Measurements from ENCODE around the gene RAB11A. TPM values are rescaled to one million over a fixed set of nuclear protein-coding genes. Genes with fewer than 3 reads are reported as not detected.

Gene RAB11A
- total RNA-seq, 2 donors from 2014 or later = 137 to 145 TPM

DNA sequence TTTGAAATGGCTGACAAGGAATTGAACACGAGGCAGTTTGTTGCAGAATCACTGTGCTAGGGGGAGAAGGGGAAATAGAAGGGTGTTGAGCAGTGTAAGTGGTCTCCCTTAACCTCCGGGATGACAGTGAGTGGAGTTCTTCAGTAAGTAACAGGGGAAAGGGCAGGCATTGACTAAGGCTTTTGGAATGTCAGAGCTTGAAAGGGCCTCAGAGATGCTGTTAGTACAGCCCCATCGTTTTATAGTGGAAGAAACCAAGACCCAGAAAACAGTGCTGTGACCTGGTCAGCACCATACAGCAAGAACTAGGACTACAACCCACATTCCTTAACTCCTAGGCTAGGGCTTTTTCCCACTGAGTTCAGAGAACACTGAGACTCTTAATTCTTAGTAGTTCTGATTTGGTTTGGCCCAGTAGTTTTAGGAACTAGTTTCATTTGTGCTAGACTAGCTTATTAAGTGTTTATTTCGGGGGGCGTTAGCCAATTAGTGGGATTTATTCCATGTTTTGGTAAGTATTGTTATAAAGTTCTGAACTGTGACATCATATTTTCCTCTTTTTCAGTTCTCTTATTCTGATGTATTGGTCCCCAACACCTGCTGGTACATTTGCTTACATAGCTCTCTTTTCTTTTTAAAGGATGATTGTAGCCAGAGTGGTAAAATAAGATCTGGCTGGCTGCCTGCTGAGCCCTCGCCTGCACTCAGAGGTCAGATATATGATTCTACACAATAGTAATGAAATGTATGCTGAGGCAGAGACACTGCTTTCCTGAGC lies 34.2 kb downstream of the RAB11A start:
- Mint-ChIP-seq H3K9me3 (no peaks in the 10 kb centered on the region), H3K27me3 (ENCODE audit: low read depth) (no peaks in the 10 kb centered on the region), H3K4me3 (no peak overlapping the region), H3K36me3 (ENCODE audit: insufficient read depth in 2 of 2) (peaks cover 2 to 4% of the 10 kb centered on the region in 2 donors), H3K27ac (no peak overlapping the region), H3K4me1 (ENCODE audit: low read depth) (peaks cover 18% of the 10 kb centered on the region)
- ATAC-seq (replicated peaks in 1 of 2) (no peak), DNase-seq (no peak)

DNA sequence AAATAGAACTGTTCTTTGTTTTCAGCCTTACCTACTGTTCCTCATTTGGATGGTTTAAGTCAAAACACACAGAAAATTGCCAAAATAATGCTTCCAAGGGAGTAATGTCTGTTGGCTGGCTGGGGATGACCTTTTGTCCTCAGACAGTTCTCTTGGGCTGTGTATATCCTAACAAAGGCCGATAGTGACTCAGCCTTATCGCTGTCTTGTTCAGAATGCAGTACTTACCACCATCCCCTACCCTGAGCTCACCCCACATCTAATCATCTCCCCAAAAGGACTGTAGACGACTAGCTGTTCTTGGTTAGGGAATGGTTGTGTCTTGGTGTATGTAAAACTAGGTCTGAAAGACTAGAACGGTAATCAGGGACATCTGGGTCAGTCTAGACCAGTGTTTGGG lies 35.0 kb downstream of the RAB11A start:
- H3K4me1 Mint-ChIP-seq (ENCODE audit: low read depth) = peaks cover 18% of the 10 kb centered on the region
- H3K9me3 Mint-ChIP-seq = no peaks in the 10 kb centered on the region
- H3K27me3 Mint-ChIP-seq (ENCODE audit: low read depth) = no peaks in the 10 kb centered on the region
- peaks cover 2 to 4% of the 10 kb centered on the region in 2 donors for H3K36me3 Mint-ChIP-seq (ENCODE audit: insufficient read depth in 2 of 2)
- ATAC-seq (replicated peaks in 1 of 2) = no peak
- H3K27ac Mint-ChIP-seq = no peak overlapping the region
- H3K4me3 Mint-ChIP-seq = no peak overlapping the region
- DNase-seq = no peak

DNA sequence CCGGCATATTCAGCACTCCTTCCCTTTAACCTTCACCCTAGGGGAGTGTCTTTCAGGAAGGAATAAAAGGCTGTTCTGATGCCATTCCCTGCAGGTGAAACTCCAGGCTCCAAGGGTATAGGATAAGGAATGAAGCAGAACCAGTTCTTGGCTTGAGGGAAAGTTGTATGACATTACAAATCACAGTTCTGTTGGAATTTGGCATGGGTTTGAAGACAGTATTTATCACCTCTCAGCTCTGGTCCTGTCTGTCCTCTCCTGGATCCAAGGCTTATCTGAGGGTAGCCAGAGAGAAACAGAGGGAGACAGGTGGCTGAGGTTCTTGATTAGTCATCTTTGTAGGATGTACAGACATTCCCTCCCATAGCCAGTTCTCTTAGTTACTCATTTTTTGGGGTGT lies 37.1 kb downstream of the RAB11A start:
- DNase-seq (no peak), ATAC-seq (replicated peaks in 1 of 2) (no peak)
- no peak overlapping the region for H3K4me3 Mint-ChIP-seq
- H3K27ac Mint-ChIP-seq = no peak overlapping the region
- H3K4me1 Mint-ChIP-seq (ENCODE audit: low read depth) = peaks cover 18% of the 10 kb centered on the region
- no peaks in the 10 kb centered on the region for H3K9me3 Mint-ChIP-seq
- peaks cover 2 to 4% of the 10 kb centered on the region in 2 donors for H3K36me3 Mint-ChIP-seq (ENCODE audit: insufficient read depth in 2 of 2)
- no peaks in the 10 kb centered on the region for H3K27me3 Mint-ChIP-seq (ENCODE audit: low read depth)

DNA sequence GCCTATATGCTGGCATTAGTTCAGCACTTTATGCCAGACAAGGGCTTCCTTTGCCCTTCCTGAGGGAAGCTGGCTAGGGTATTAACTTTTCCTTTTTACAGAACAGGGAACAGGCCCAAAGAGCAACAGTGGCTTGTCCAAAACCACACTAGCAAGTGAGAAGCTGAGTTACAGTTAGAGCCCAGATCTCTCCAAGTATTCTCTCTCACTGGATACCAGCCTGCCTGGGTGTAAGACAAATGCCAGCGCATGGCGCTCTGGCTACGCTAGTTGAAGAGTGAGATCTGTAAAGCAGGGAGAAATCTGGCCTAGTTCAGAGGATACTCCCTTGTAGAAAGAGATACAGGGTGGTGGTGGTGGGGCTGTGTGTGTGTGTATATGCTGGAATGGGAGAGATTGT lies 38.4 kb downstream of the RAB11A start:
- peaks cover 10% of the 10 kb centered on the region for H3K4me1 Mint-ChIP-seq (ENCODE audit: low read depth)
- ATAC-seq (replicated peaks in 1 of 2) = no peak

DNA sequence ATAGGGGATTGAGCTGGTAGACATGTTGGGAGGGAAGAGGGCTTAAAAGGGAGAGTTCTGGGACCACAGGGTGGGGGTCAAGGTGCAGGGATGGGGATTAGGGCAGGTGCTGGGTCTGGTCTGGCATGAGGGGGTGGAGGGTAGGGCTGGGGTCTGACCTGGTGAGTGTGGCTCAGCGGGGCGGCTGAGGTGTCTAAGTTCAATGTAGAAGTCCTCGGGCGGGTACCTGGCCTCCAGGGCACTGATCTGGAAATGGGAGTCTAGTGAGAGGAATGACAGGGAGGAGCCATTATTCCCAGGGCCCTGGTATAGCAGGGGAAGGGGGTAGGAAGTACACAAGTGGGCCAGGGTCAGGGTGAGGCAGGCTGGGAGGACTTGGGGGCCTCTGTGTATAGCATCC lies 39.6 kb downstream of the RAB11A start:
- Mint-ChIP-seq H3K9me3 (no peaks in the 10 kb centered on the region), H3K4me3 (no peak overlapping the region), H3K4me1 (ENCODE audit: low read depth) (peaks cover 2% of the 10 kb centered on the region), H3K27ac (no peak overlapping the region), H3K27me3 (ENCODE audit: low read depth) (no peaks in the 10 kb centered on the region), H3K36me3 (ENCODE audit: insufficient read depth in 2 of 2) (peaks cover under 1 to 2% of the 10 kb centered on the region in 2 donors)
- ATAC-seq (replicated peaks in 1 of 2) (no peak), DNase-seq (no peak)

More for the DNA sequence above, 38.4 kb downstream of the RAB11A start:
- no peak overlapping the region for H3K27ac Mint-ChIP-seq
- H3K36me3 Mint-ChIP-seq (ENCODE audit: insufficient read depth in 2 of 2) = peaks cover 2 to 4% of the 10 kb centered on the region in 2 donors
- H3K27me3 Mint-ChIP-seq (ENCODE audit: low read depth) = no peaks in the 10 kb centered on the region
- no peak for DNase-seq
- H3K4me3 Mint-ChIP-seq = no peak overlapping the region
- no peaks in the 10 kb centered on the region for H3K9me3 Mint-ChIP-seq

DNA sequence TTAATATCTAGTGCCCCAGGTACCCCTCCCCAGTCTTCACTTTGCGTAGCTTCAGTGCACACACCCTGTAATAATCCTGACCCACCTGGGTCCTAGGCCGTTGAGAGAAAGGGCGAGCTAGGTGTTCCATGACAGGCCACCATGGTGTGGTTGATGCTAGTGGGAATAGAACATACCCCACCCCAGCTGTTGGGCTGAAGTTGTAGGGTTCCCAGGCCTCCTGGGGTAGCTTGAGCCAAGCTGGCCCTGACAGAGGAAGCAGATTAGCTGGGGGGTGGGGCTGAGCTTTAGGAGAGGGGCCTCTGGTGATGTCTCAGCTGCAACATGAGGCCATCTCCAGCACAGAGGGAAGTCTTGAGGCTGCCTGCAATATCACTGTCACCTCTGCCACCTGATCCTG lies 40.5 kb downstream of the RAB11A start:
- no peaks in the 10 kb centered on the region for H3K36me3 Mint-ChIP-seq (ENCODE audit: insufficient read depth in 2 of 2)
- no peak for ATAC-seq (replicated peaks in 1 of 2)
- no peaks in the 10 kb centered on the region for H3K4me1 Mint-ChIP-seq (ENCODE audit: low read depth)
- DNase-seq = no peak
- H3K4me3 Mint-ChIP-seq = no peak overlapping the region
- H3K27ac Mint-ChIP-seq = no peak overlapping the region
- no peaks in the 10 kb centered on the region for H3K9me3 Mint-ChIP-seq
- H3K27me3 Mint-ChIP-seq (ENCODE audit: low read depth) = no peaks in the 10 kb centered on the region

DNA sequence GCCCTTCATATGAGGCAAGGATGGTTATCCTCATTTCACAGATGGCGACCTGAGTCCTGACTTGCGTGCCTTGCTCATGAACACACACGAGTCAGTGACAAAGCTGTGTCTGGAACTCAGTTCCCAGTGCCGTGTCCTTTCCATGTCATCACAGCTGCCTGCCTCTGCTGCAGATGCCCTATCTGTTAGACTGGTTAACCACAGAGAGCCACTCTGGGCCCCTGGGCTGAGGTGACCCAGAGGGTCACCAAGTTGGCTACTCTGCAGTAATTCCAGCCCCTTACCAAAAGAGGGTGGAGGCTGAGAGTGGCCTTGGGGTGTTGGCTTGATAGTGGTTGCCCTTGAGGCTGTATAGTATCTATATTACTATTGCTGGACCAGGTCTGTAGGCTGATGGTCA lies 41.0 kb downstream of the RAB11A start:
- H3K27ac Mint-ChIP-seq = no peak overlapping the region
- no peak for DNase-seq
- no peaks in the 10 kb centered on the region for H3K36me3 Mint-ChIP-seq (ENCODE audit: insufficient read depth in 2 of 2)
- no peaks in the 10 kb centered on the region for H3K27me3 Mint-ChIP-seq (ENCODE audit: low read depth)
- H3K4me1 Mint-ChIP-seq (ENCODE audit: low read depth) = peaks cover 3% of the 10 kb centered on the region
- H3K4me3 Mint-ChIP-seq = no peak overlapping the region
- no peaks in the 10 kb centered on the region for H3K9me3 Mint-ChIP-seq
- no peak for ATAC-seq (replicated peaks in 1 of 2)

DNA sequence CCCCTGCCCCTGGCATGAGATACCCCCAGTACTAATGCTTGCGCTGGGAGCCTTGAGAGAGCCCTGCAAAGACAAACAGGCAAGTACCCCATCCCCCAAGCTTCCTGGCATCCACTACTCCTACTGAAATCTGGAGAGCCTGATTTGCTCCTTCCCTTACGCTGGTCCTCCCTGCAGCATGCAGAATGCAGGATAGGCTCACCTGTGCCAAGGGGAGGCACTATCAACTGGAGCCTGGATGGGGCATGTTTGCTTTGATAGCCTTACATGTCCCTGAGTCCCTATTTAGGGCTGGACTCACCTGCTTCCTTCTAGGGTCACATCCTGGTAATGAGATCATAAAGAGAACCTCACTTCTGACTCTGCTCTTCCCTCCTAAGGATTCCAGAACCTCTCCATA lies 42.9 kb downstream of the RAB11A start:
- DNase-seq (no peak), ATAC-seq (replicated peaks in 1 of 2) (no peak)
- H3K4me3 Mint-ChIP-seq = no peak overlapping the region
- no peaks in the 10 kb centered on the region for H3K36me3 Mint-ChIP-seq (ENCODE audit: insufficient read depth in 2 of 2)
- H3K27ac Mint-ChIP-seq = no peak overlapping the region
- H3K9me3 Mint-ChIP-seq = no peaks in the 10 kb centered on the region
- H3K27me3 Mint-ChIP-seq (ENCODE audit: low read depth) = no peaks in the 10 kb centered on the region
- peaks cover 20% of the 10 kb centered on the region for H3K4me1 Mint-ChIP-seq (ENCODE audit: low read depth)

DNA sequence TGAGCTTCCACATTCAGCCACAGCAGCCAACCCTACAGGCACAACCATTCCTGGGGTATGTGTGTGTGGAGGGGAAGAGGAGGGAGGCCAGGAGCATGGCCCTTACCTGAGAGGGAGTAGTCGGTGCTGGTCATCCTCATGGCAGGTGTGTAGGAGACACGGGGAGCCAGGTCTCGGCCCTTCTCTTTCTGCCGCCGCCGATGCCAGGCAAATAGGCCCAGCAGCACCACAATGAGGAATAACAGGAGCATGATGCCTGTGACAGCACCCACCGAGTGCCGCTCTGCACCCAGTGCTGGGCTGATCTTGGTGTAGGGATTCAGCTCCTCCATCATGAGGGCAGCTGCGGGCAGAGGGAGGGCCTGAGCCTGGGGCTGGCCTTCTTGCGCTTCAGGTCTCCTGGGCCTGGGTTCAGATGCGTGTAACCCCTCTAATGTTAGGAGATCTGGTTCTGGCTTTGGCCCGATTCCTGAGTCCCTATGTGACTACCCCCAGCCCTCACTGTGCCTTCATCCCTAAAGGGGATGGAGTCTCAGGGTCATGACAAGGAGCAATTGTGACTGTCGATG lies 44.4 kb downstream of the RAB11A start:
- peaks cover 35% of the 10 kb centered on the region for H3K4me1 Mint-ChIP-seq (ENCODE audit: low read depth)
- H3K27ac Mint-ChIP-seq = no peak overlapping the region
- no peak for DNase-seq
- no peaks in the 10 kb centered on the region for H3K27me3 Mint-ChIP-seq (ENCODE audit: low read depth)
- H3K4me3 Mint-ChIP-seq = no peak overlapping the region
- no peaks in the 10 kb centered on the region for H3K9me3 Mint-ChIP-seq
- ATAC-seq (replicated peaks in 1 of 2) = no peak
- peaks cover 0 to 4% of the 10 kb centered on the region in 2 donors for H3K36me3 Mint-ChIP-seq (ENCODE audit: insufficient read depth in 2 of 2)

DNA sequence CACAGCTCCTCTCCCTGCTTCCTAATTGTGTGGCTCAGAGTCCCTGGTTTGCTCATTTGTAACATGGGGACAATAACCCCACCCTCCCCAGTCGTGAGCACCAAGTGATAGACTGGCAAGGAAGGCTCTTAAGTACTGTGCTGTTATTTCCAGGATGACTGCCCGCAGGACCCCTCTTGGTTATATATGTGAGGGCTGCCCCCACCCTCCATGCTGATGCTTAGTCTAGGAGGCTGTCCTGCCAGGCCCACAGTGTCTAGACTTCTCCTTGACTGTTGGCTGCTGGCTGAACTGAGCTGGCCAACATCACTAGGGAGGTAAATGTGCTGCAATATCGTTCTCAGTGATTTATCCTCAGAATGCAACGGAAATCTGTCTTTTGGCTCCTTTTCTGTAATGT lies 45.1 kb downstream of the RAB11A start:
- Mint-ChIP-seq H3K27me3 (ENCODE audit: low read depth) (no peaks in the 10 kb centered on the region), H3K4me3 (no peak overlapping the region), H3K4me1 (ENCODE audit: low read depth) (peaks cover 38% of the 10 kb centered on the region), H3K27ac (no peak overlapping the region), H3K36me3 (ENCODE audit: insufficient read depth in 2 of 2) (peaks cover 0 to 4% of the 10 kb centered on the region in 2 donors), H3K9me3 (no peaks in the 10 kb centered on the region)
- ATAC-seq (replicated peaks in 1 of 2) (no peak), DNase-seq (no peak)

DNA sequence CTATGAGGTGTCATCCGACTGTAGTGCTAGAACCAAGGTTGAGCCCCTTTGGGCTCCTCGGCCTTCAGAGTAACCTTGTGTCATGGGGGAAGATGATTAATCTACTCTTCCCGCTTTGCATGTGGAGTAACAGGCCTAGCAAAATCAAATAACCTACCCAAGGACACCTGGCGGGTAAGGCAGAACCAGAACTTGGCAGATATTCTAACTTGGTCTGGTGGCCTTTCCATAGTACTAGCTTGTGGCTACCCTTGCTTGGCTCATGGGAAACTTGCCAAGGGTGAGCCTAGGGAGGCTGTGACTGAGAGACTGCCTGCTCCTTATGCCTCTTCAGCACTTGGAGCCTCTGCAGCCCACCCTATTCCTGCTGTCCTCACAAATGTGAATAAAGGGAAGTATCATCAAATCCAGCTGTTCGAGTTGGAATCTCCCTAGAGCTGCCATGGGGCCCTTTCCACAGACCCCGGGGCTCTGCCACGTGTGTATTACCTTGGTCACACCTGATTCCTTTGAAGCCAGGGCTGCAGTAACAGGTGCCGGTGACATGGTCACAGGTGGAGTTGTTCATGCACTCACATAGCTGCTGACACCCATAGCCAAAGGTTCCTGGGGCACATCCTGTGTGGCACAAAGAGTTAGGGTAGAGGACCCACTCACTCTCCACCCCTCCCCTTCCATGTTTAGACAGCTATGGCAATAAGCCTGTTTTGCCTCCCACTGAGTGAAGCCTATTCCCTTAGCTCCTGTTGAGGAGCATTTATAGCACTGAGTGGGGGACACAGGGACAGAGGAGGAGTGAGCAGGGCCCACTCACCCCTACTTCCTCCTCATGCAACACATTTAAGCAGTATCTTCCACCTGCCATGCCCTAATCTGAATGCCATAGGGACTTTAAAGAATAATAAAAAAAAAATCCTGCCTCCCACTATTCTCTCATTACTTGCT lies 46.0 kb downstream of the RAB11A start:
- Mint-ChIP-seq H3K27me3 (ENCODE audit: low read depth) (no peaks in the 10 kb centered on the region), H3K27ac (no peak overlapping the region)
- no peak for ATAC-seq (replicated peaks in 1 of 2)

DNA sequence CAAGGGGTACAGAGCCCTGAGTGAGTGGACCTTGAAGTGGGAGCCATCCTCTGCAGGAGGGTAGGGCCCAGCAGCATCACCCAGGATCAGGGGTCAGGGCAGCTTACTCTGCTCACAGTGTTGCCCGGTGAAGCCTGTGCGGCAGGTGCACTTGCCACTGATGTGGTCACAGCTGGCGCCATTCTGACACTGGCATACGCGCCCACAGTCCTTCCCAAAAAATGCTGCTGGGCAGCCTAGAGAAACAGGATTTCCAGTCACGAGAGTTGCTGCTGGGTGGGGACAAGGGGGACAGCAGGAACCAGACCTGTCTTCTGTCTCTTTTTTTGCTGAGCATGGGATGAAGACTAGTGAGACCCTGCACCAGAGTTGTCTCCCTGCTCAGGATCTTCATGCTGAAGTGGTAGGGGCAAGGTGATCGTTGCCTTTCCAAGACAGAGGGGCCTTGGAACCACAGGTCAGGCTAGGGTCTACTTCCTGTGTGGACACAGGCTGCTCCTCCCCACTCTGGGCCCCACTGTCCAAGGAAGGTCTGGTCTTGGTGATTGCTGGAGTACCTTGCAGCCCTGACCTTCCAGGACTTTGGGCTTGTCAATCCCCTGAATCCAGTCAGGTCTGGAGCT lies 46.9 kb downstream of the RAB11A start:
- no peaks in the 10 kb centered on the region for H3K9me3 Mint-ChIP-seq
- H3K27me3 Mint-ChIP-seq (ENCODE audit: low read depth) = no peaks in the 10 kb centered on the region
- H3K36me3 Mint-ChIP-seq (ENCODE audit: insufficient read depth in 2 of 2) = peaks cover 0 to 4% of the 10 kb centered on the region in 2 donors
- H3K4me3 Mint-ChIP-seq = peak overlapping the region in 1 of 2 donors; percentile 72
- no peak for ATAC-seq (replicated peaks in 1 of 2)
- no peak overlapping the region for H3K27ac Mint-ChIP-seq
- DNase-seq = no peak
- H3K4me1 Mint-ChIP-seq (ENCODE audit: low read depth) = peaks cover 45% of the 10 kb centered on the region

More for the DNA sequence above, 46.0 kb downstream of the RAB11A start:
- peaks cover 39% of the 10 kb centered on the region for H3K4me1 Mint-ChIP-seq (ENCODE audit: low read depth)
- H3K9me3 Mint-ChIP-seq = no peaks in the 10 kb centered on the region
- peaks cover 0 to 4% of the 10 kb centered on the region in 2 donors for H3K36me3 Mint-ChIP-seq (ENCODE audit: insufficient read depth in 2 of 2)
- H3K4me3 Mint-ChIP-seq = no peak overlapping the region
- DNase-seq = no peak
